SK-N-MC (cell line): ENCODE data around the gene ORMDL2.

ENCODE experiments used
- EZH2 ChIP-seq: fragments of 200-600 bp; sonication (generic); IDR thresholded peaks from one replicate; pipeline ENCODE4 v1.6.1; 2017; ENCODE audit warnings: antibody characterized with exemption
- FOXP2 ChIP-seq: optimal IDR thresholded peaks from 2 replicates; pipeline ENCODE3; 2011; ENCODE audit warnings: mild to moderate bottlenecking, moderate library complexity; ENCODE audit not compliant: insufficient read depth; ENCODE audit errors: extremely low read length, control extremely low read depth
- POLR2AphosphoS5 ChIP-seq: IDR thresholded peaks from 2 replicates; pipeline ENCODE4 v1.6.1; 2012; ENCODE audit warnings: mild to moderate bottlenecking, low read depth, low read length, borderline replicate concordance

GRCh38 chr12:55797068-55797467, 20.8 kb upstream of the ORMDL2 start:
- TF ChIP-seq POLR2AphosphoS5: no peak
- no peak for TF ChIP-seq EZH2
- TF ChIP-seq FOXP2: no peak
